GM12878 (cell line): ENCODE measurements around the gene WDR19. TPM values are rescaled to one million over a fixed set of nuclear protein-coding genes. Genes with fewer than 3 reads are reported as not detected.

ENCODE experiments used
- ATAC-seq: fragments of 200-7000 bp; cut with Tn5 transposase; 3 replicates; pipeline ENCODE4 v1.9.1; 2020; ENCODE audit warnings: mild to moderate bottlenecking, moderate library complexity
- BruUV-seq: library from RNA; stranded (reverse); fragments of 400-500 nt; replicated peaks from 2 replicates; lab custom pipeline; 2021; lab: Mats Ljungman, UMichigan
- CTCF ChIA-PET: fragments of 300-600 bp; sonication (Branson Sonifier 250); formaldehyde crosslinking; extraction: SDS; loops from one replicate; lab custom pipeline; 2021; ENCODE audit warnings: inconsistent platforms; lab: Yijun Ruan, JAX
- POLR2A ChIA-PET: fragments of 350-600 bp; formaldehyde crosslinking; extraction: SDS; loops from one replicate; lab custom pipeline; 2021; ENCODE audit warnings: inconsistent platforms; lab: Charles Lee
- RAD21 ChIA-PET: fragments of 300-600 bp; sonication (Branson Sonifier 250); formaldehyde crosslinking; loops from one replicate; lab custom pipeline; 2023; ENCODE audit warnings: antibody characterized with exemption; ENCODE audit not compliant: unreplicated experiment; lab: Charles Lee
- SMC1A ChIA-PET: fragments of 300-600 bp; sonication (Branson Sonifier 250); formaldehyde crosslinking; loops from one replicate; lab custom pipeline; 2023; ENCODE audit not compliant: unreplicated experiment, uncharacterized antibody; lab: Charles Lee
- DNase-seq: peaks from one replicate; pipeline ENCODE4 v3.0.0-alpha.2; 2011; ENCODE audit warnings: low read depth, low spot score
- FAIRE-seq: peaks from 3 replicates; lab custom pipeline; 2011; peaks lifted over from hg19 to GRCh38; lab: Jason Lieb, UNC
- H2AFZ ChIP-seq: 2 replicates; pipeline ENCODE4 v1.6.0; 2011; ENCODE audit warnings: low read depth, low read length, control low read depth; ENCODE audit not compliant: control insufficient read depth
- H3K27ac ChIP-seq: 2 replicates; pipeline ENCODE4 v1.5.1; 2011; ENCODE audit warnings: control low read depth; ENCODE audit not compliant: control insufficient read depth, insufficient read depth
- H3K27me3 ChIP-seq, 2 experiments: replicated peaks in 1 of 2; 2 replicates each; pipeline versions ENCODE4 v1.6.0 to v1.6.1; 2011; ENCODE audit warnings: low read length in 1 of 2; ENCODE audit not compliant: control insufficient read depth in 2 of 2, insufficient read depth in 2 of 2
- H3K36me3 ChIP-seq, 2 experiments: 2 replicates each; pipeline ENCODE4 v1.5.1; 2011; ENCODE audit warnings: low read length in 1 of 2; ENCODE audit not compliant: control insufficient read depth in 2 of 2, insufficient read depth in 2 of 2
- H3K4me1 ChIP-seq: 2 replicates; pipeline ENCODE4 v1.6.1; 2011; ENCODE audit warnings: mild to moderate bottlenecking, low read length, moderate library complexity, mixed read lengths; ENCODE audit not compliant: control insufficient read depth, insufficient read depth
- H3K4me2 ChIP-seq: 2 replicates; pipeline ENCODE4 v1.6.0; 2011; ENCODE audit warnings: control low read depth; ENCODE audit not compliant: control insufficient read depth, insufficient read depth
- H3K4me3 ChIP-seq: fragments of 200-600 bp; sonication (generic); 2 replicates; pipeline ENCODE4 v1.5.1; 2016
- H3K79me2 ChIP-seq: 2 replicates; pipeline ENCODE4 v1.6.0; 2011; ENCODE audit warnings: low read length; ENCODE audit not compliant: control insufficient read depth, insufficient read depth
- H3K9ac ChIP-seq: 2 replicates; pipeline ENCODE4 v1.8.0; 2011; ENCODE audit warnings: low read length, control low read depth, mixed read lengths; ENCODE audit not compliant: control insufficient read depth, insufficient read depth
- H3K9me3 ChIP-seq: replicated peaks from 3 replicates; pipeline ENCODE4 v1.5.1; 2011; ENCODE audit warnings: mild to moderate bottlenecking, low read length; ENCODE audit not compliant: control insufficient read depth, insufficient read depth
- H4K20me1 ChIP-seq: 2 replicates; pipeline ENCODE4 v1.6.0; 2011; ENCODE audit not compliant: control insufficient read depth, insufficient read depth
- CHD2 ChIP-seq: IDR thresholded peaks from 2 replicates; pipeline ENCODE4 v1.6.1; 2011; ENCODE audit warnings: low read depth, low read length, improper control_type of control experiment, borderline replicate concordance
- FOXM1 ChIP-seq: IDR thresholded peaks from 2 replicates; pipeline ENCODE4 v1.6.1; 2012; ENCODE audit warnings: low read depth, mild to moderate bottlenecking, inconsistent platforms, low read length, moderate library complexity
- MTA3 ChIP-seq: IDR thresholded peaks from 2 replicates; pipeline ENCODE4 v1.6.1; 2012; ENCODE audit warnings: low read length, inconsistent platforms, borderline replicate concordance
- MYB ChIP-seq: fragments of 150-350 bp; IDR thresholded peaks from 2 replicates; pipeline ENCODE4 v1.6.1; 2014; ENCODE audit warnings: mild to moderate bottlenecking, low read depth, low read length, borderline replicate concordance
- NFYB ChIP-seq: IDR thresholded peaks from 2 replicates; pipeline ENCODE4 v1.6.1; 2011; ENCODE audit warnings: low read depth, mild to moderate bottlenecking, low read length, improper control_type of control experiment, moderate library complexity; ENCODE audit not compliant: insufficient read depth
- PBX3 ChIP-seq: IDR thresholded peaks from 2 replicates; pipeline ENCODE4 v1.6.1; 2011; ENCODE audit warnings: mild to moderate bottlenecking, low read depth, low read length, moderate library complexity; ENCODE audit not compliant: insufficient replicate concordance
- RELA ChIP-seq: fragments of 450-650 bp; IDR thresholded peaks from 2 replicates; pipeline ENCODE4 v1.8.0; 2014; ENCODE audit warnings: borderline replicate concordance; ENCODE audit not compliant: partially characterized antibody
- WGBS: methylation state at CpG from one replicate; pipeline ENCODE4 v1.1.6; 2016; ENCODE audit warnings: low lambda C conversion rate; ENCODE audit not compliant: insufficient replicate concordance, insufficient coverage; ENCODE audit errors: missing lambda C conversion rate; 5-methylcytosine and 5-hydroxymethylcytosine counted together
- in situ Hi-C: fragments of 300-500 bp; cut with MboI; formaldehyde crosslinking; loops from 9 replicates; pipeline ENCODE4 v1.14.3; 2018; ENCODE audit warnings: mixed read lengths
- intact Hi-C: fragments of 100-400 bp; cut with micrococcal nuclease; formaldehyde crosslinking; loops from one replicate; pipeline ENCODE4 v1.14.2; 2022; ENCODE audit not compliant: unreplicated experiment
- polyA plus RNA-seq, 11 experiments: library from polyadenylated mRNA; depleted of rRNA in 4 of 11; unstranded in 6 of 11; stranded (reverse) in 5 of 11; fragments of >200 nt; fragmentation: Nextera tagmentation in 4 of 11; fragmentation: Illumina TruSeq in 1 of 11; extraction: Ambion mirVana in 4 of 11; extraction: Trizol in 1 of 11; gene quantifications; 1 replicate in 1 of 11; 2 replicates in 10 of 11; pipeline versions ENCODE4 v1.2.1 to v1.2.3, GENCODE V29; 2011 to 2016; ENCODE audit warnings: inconsistent platforms in 2 of 11, missing spikeins in 2 of 11, low read depth in 1 of 11
- total RNA-seq, 4 experiments: library from RNA; depleted of rRNA in 3 of 4; stranded (reverse); fragments of >200 nt in 3 of 4; fragmentation: Illumina TruSeq in 1 of 4; extraction: Trizol in 1 of 4; gene quantifications; 2 replicates each; pipeline versions ENCODE4 v1.2.1 to v1.2.3, GENCODE V29; 2013 to 2021
- TF ChIP-seq, protein P1 (sequence below): IDR thresholded peaks from 2 replicates; pipeline ENCODE4 v1.6.1; 2012; ENCODE audit warnings: mild to moderate bottlenecking, low read depth, low read length

The WDR19 gene
- total and polyA plus RNA-seq, 10 of the 15 experiments (the other 5 are each of a cell fraction or from before 2014, with no cell fraction given), result 3.5 to 15.4 (median 7.3) TPM

GRCh38 chr4:39287223-39287622 lies 104.9 kb downstream of the WDR19 start:
- TF ChIP-seq, protein P1, sequence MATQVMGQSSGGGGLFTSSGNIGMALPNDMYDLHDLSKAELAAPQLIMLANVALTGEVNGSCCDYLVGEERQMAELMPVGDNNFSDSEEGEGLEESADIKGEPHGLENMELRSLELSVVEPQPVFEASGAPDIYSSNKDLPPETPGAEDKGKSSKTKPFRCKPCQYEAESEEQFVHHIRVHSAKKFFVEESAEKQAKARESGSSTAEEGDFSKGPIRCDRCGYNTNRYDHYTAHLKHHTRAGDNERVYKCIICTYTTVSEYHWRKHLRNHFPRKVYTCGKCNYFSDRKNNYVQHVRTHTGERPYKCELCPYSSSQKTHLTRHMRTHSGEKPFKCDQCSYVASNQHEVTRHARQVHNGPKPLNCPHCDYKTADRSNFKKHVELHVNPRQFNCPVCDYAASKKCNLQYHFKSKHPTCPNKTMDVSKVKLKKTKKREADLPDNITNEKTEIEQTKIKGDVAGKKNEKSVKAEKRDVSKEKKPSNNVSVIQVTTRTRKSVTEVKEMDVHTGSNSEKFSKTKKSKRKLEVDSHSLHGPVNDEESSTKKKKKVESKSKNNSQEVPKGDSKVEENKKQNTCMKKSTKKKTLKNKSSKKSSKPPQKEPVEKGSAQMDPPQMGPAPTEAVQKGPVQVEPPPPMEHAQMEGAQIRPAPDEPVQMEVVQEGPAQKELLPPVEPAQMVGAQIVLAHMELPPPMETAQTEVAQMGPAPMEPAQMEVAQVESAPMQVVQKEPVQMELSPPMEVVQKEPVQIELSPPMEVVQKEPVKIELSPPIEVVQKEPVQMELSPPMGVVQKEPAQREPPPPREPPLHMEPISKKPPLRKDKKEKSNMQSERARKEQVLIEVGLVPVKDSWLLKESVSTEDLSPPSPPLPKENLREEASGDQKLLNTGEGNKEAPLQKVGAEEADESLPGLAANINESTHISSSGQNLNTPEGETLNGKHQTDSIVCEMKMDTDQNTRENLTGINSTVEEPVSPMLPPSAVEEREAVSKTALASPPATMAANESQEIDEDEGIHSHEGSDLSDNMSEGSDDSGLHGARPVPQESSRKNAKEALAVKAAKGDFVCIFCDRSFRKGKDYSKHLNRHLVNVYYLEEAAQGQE, result no peak
- TF ChIP-seq MYB (no peak), MTA3 (no peak), NFYB (no peak), CHD2 (no peak), FOXM1 (no peak), PBX3 (no peak), RELA (no peak)
- Histone ChIP-seq H3K9ac (no peak overlapping the region), H4K20me1 (no peaks in the 10 kb centered on the region), H3K4me1 (no peaks in the 10 kb centered on the region), H3K4me2 (no peak overlapping the region), H3K27me3 (no peaks in the 10 kb centered on the region), H3K27ac (no peak overlapping the region), H3K9me3 (no peaks in the 10 kb centered on the region), H3K79me2 (no peaks in the 10 kb centered on the region), H3K4me3 (no peak overlapping the region), H3K36me3 (peaks cover 4 to 34% of the 10 kb centered on the region in 2 experiments), H2AFZ (no peak overlapping the region)
- WGBS, result 96% methylated on average over 4 of the region's 4 CpGs
- DNase-seq (no peak), FAIRE-seq (no peak), ATAC-seq (no peak)
- ChIA-PET SMC1A (no interaction called here), CTCF (interaction anchor here (1.5 kb wide), 1 partner anchor 383 kb away, joined by 5 read pairs; no protein-coding TSS in a partner anchor), POLR2A (no interaction called here), RAD21 (no interaction called here)
- no TSS peak for BruUV-seq
- intact Hi-C loops (no loop called here), in situ Hi-C loops (no loop called here)
